IMR-90 (cell line): Measurements from ENCODE around the gene ATXN1. TPM values are rescaled to one million over a fixed set of nuclear protein-coding genes. Genes with fewer than 3 reads are reported as not detected.
"Not testable (repeated sequence)": the region's sequence is repeated elsewhere in the genome, so short reads cannot be mapped to it uniquely, and the experiment has no call there.

Experiments used
- ATAC-seq: fragments of 200-7000 bp; cut with Tn5 transposase; 2 replicates; pipeline ENCODE4 v1.9.1; 2020; ENCODE audit warnings: low read depth, mild to moderate bottlenecking, moderate library complexity
- BruUV-seq: library from RNA; stranded (reverse); fragments of 400-500 nt; replicated peaks from 2 replicates; lab custom pipeline; 2021; lab: Mats Ljungman, UMichigan
- CTCF ChIA-PET: fragments of 300-600 bp; formaldehyde crosslinking; extraction: SDS; loops from one replicate; lab custom pipeline; 2021; ENCODE audit warnings: antibody characterized with exemption; lab: Yijun Ruan, JAX
- POLR2A ChIA-PET: fragments of 300-600 bp; sonication (Branson Sonifier 250); formaldehyde crosslinking; loops from one replicate; lab custom pipeline; 2022; ENCODE audit warnings: antibody characterized with exemption; ENCODE audit not compliant: unreplicated experiment; lab: Charles Lee
- DNase-seq: peaks from one replicate; pipeline ENCODE4 v3.0.0; 2013
- H2AFZ ChIP-seq: replicated peaks from 2 replicates; pipeline ENCODE3; 2013; ENCODE audit warnings: low read length, mild to moderate bottlenecking; ENCODE audit not compliant: poor library complexity
- H2AK5ac ChIP-seq: 2 replicates; pipeline ENCODE4 v1.6.1; 2013; ENCODE audit warnings: low read depth, low read length, inconsistent platforms
- H2AK9ac ChIP-seq: replicated peaks from 2 replicates; pipeline ENCODE3; 2013; ENCODE audit warnings: mild to moderate bottlenecking, low read depth, low read length, moderate library complexity; ENCODE audit not compliant: poor library complexity
- H2BK120ac ChIP-seq: 2 replicates; pipeline ENCODE4 v1.6.1; 2013; ENCODE audit warnings: low read depth, low read length, inconsistent platforms
- H2BK15ac ChIP-seq: 3 replicates; pipeline ENCODE4 v1.6.1; 2013; ENCODE audit warnings: low read depth, low read length, inconsistent platforms
- H2BK20ac ChIP-seq: 2 replicates; pipeline ENCODE4 v1.6.1; 2013; ENCODE audit warnings: low read depth, mild to moderate bottlenecking, inconsistent platforms, low read length, moderate library complexity
- H2BK5ac ChIP-seq: 2 replicates; pipeline ENCODE4 v1.6.1; 2013; ENCODE audit warnings: mild to moderate bottlenecking, low read depth, low read length, inconsistent platforms; ENCODE audit not compliant: poor library complexity, severe bottlenecking
- H3K14ac ChIP-seq: replicated peaks from 2 replicates; pipeline ENCODE4 v1.6.1; 2013; ENCODE audit warnings: low read depth, low read length, inconsistent platforms
- H3K18ac ChIP-seq: 2 replicates; pipeline ENCODE4 v1.6.1; 2013; ENCODE audit warnings: low read depth, low read length, control low read depth
- H3K23ac ChIP-seq: 2 replicates; pipeline ENCODE4 v1.6.1; 2013; ENCODE audit warnings: low read depth, low read length, inconsistent platforms
- H3K27ac ChIP-seq: 2 replicates; pipeline ENCODE4 v1.5.1; 2013; ENCODE audit warnings: mild to moderate bottlenecking, control low read depth, low read length; ENCODE audit not compliant: insufficient read depth
- H3K27me3 ChIP-seq: 2 replicates; pipeline ENCODE4 v1.6.1; 2013; ENCODE audit warnings: low read length; ENCODE audit not compliant: control insufficient read depth, insufficient read depth
- H3K36me3 ChIP-seq: 2 replicates; pipeline ENCODE4 v1.6.1; 2013; ENCODE audit warnings: low read length, mixed read lengths; ENCODE audit not compliant: control insufficient read depth, insufficient read depth
- H3K4ac ChIP-seq: 2 replicates; pipeline ENCODE4 v1.6.1; 2013; ENCODE audit warnings: low read depth, low read length, inconsistent platforms
- H3K4me1 ChIP-seq: 2 replicates; pipeline ENCODE4 v1.6.1; 2013; ENCODE audit warnings: low read length, mixed read lengths; ENCODE audit not compliant: control insufficient read depth, insufficient read depth
- H3K4me2 ChIP-seq: 2 replicates; pipeline ENCODE4 v1.6.1; 2013; ENCODE audit warnings: low read depth, mild to moderate bottlenecking, control low read depth, low read length, moderate library complexity
- H3K4me3 ChIP-seq: 2 replicates; pipeline ENCODE4 v1.5.1; 2013; ENCODE audit warnings: low read depth, mild to moderate bottlenecking, control low read depth, low read length, moderate library complexity; ENCODE audit not compliant: insufficient read depth
- H3K56ac ChIP-seq: 2 replicates; pipeline ENCODE4 v1.6.1; 2013; ENCODE audit warnings: low read length, inconsistent platforms; ENCODE audit not compliant: insufficient read depth; ENCODE audit errors: extremely low read depth
- H3K79me1 ChIP-seq, 2 experiments: 2 replicates each; pipeline ENCODE4 v1.6.1; 2013; ENCODE audit warnings: low read length in 2 of 2, inconsistent platforms in 1 of 2, low read depth in 1 of 2
- H3K9ac ChIP-seq: 2 replicates; pipeline ENCODE4 v1.6.1; 2013; ENCODE audit warnings: low read depth, low read length, control low read depth
- H3K9me1 ChIP-seq: 2 replicates; pipeline ENCODE4 v1.6.1; 2013; ENCODE audit warnings: low read length, inconsistent platforms; ENCODE audit not compliant: insufficient read depth
- H3K9me3 ChIP-seq: 2 replicates; pipeline ENCODE4 v1.6.1; 2013; ENCODE audit warnings: low read length; ENCODE audit not compliant: control insufficient read depth, insufficient read depth
- H4K20me1 ChIP-seq: 2 replicates; pipeline ENCODE4 v1.6.1; 2013; ENCODE audit warnings: low read length, inconsistent platforms; ENCODE audit not compliant: insufficient read depth
- H4K5ac ChIP-seq: 2 replicates; pipeline ENCODE4 v1.6.1; 2013; ENCODE audit warnings: mild to moderate bottlenecking, low read depth, low read length, control low read depth
- H4K8ac ChIP-seq, 2 experiments: 2 replicates each; pipeline ENCODE4 v1.6.1; 2013; ENCODE audit warnings: low read depth in 2 of 2, low read length in 2 of 2, control low read depth in 1 of 2, inconsistent platforms in 1 of 2
- H4K91ac ChIP-seq: 2 replicates; pipeline ENCODE4 v1.6.1; 2013; ENCODE audit warnings: low read depth, low read length, inconsistent platforms; ENCODE audit not compliant: insufficient read depth
- MAFK ChIP-seq: IDR thresholded peaks from 2 replicates; pipeline ENCODE4 v1.6.1; 2012; ENCODE audit warnings: low read depth, low read length, improper control_type of control experiment
- RFX5 ChIP-seq: IDR thresholded peaks from 2 replicates; pipeline ENCODE4 v1.8.0; 2012; ENCODE audit warnings: low read depth, mild to moderate bottlenecking, low read length, moderate library complexity
- WGBS, 2 experiments: methylation state at CpG; one replicate each; pipeline versions ENCODE4 v1.1.5 to v1.1.7; 2013; ENCODE audit warnings: missing lambda C conversion rate in 2 of 2; ENCODE audit not compliant: insufficient read length in 1 of 2; ENCODE audit errors: extremely low coverage in 2 of 2; 5-methylcytosine and 5-hydroxymethylcytosine counted together
- dilution Hi-C: fragments of 300-500 bp; cut with HindIII; formaldehyde crosslinking; loops from one replicate; pipeline ENCODE4 v1.14.3; 2018; ENCODE audit warnings: low sequenced_read_pairs; ENCODE audit not compliant: unreplicated experiment
- in situ Hi-C: fragments of 300-500 bp; cut with MboI; formaldehyde crosslinking; loops from 3 replicates; pipeline ENCODE4 v1.14.3; 2019; ENCODE audit warnings: low sequenced_read_pairs, inconsistent platforms, mixed read lengths
- intact Hi-C: fragments of 100-400 bp; cut with micrococcal nuclease; formaldehyde crosslinking; loops from 2 replicates; pipeline ENCODE4 v1.10.0; 2022
- polyA plus RNA-seq, 3 experiments: library from polyadenylated mRNA; depleted of rRNA; stranded (reverse); fragments of >200 nt; gene quantifications; 2 replicates each; pipeline ENCODE4 v1.2.3, GENCODE V29; 2012; ENCODE audit warnings: low replicate concordance in 1 of 3
- total RNA-seq: library from RNA; depleted of rRNA; stranded (reverse); fragments of >200 nt; gene quantifications from 2 replicates; pipeline ENCODE4 v1.2.3, GENCODE V29; 2012
- TF ChIP-seq, protein P1 (sequence below): conservative IDR thresholded peaks from 2 replicates; pipeline ENCODE4 v1.5.1; 2012; ENCODE audit warnings: mild to moderate bottlenecking, low read depth, low read length, improper control_type of control experiment

ATXN1 gene
- total and polyA plus RNA-seq, 2 of the 4 experiments (the other 2 are of a cell fraction) = 7.3 to 11.1 TPM

DNA sequence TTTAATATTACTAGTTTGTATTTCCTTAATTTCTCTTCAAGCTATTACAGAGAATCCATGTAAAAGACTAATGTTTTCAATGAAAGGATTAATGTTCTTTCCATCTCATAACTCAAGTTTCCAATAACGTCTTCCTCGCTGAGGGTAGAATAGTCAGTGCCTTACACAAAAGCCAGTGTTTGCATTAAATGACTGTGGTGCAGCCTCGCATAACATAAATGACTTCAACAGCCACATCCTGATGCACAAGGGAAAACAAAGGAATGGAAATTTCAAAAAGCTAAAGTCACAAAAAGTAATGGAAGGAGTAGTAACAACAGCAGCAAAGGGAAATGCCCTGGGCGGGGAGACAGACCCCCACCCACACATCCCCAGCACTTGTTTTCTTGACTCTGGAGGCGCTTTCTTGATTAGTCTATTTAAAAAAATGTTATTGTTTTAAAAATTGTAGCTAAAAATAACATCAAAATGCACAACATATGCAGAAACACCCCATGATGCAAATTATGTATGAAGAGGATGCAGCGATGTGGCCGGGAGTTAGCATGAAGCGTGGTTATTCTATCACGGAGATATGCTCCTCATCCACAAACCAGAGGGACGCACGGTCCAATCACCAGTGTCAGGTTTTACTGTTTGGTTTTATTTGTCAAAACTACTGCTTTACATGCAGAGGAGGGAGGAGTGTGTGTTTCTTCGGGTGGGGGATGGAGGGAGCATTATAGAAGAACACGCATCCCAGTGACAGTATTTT is 294.3 kb downstream of the ATXN1 start (continued):
- no peak for TF ChIP-seq RFX5

DNA sequence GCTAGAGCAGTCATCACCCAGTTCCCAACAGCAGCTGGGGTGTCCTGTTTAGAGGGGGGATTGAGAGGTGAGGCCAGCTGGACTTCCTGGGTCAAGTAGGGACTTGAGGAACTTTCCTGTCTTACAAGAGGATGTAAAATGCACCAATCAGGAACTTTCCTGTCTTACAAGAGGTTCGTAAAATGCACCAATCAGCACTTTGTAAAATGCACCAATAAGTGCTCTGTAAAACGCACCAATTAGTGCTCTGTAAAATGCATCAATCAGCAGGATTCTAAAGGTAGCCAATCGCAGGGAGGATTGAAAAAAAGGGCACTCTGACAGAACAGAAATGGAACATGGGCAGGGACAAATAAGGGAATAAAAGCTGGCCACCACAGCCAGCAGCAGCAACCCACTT is 297.2 kb downstream of the ATXN1 start:
- intact Hi-C loops (no loop called here), dilution Hi-C loops (no loop called here), in situ Hi-C loops (no loop called here)
- Histone ChIP-seq H3K4me3 (no peak overlapping the region), H2BK5ac (no peak overlapping the region), H4K8ac (no peak overlapping the region), H2AK5ac (no peak overlapping the region), H2BK120ac (no peak overlapping the region), H3K23ac (no peak overlapping the region), H4K20me1 (no peaks in the 10 kb centered on the region), H3K56ac (no peak overlapping the region), H3K27me3 (no peaks in the 10 kb centered on the region), H3K9me1 (no peaks in the 10 kb centered on the region), H3K4ac (no peak overlapping the region), H3K4me1 (no peaks in the 10 kb centered on the region), H2BK15ac (no peak overlapping the region), H3K14ac (no peak overlapping the region), H2BK20ac (no peak overlapping the region), H3K27ac (no peak overlapping the region), H2AK9ac (no peak overlapping the region), H4K91ac (no peak overlapping the region), H4K5ac (no peak overlapping the region), H3K36me3 (no peaks in the 10 kb centered on the region), H3K9ac (no peak overlapping the region), H3K18ac (no peak overlapping the region), H2AFZ (no peak overlapping the region), H3K79me1 (peaks cover 8 to 12% of the 10 kb centered on the region in 2 experiments; a peak in 3 of 4 replicates), H3K4me2 (no peak overlapping the region), H3K9me3 (no peaks in the 10 kb centered on the region)
- CTCF ChIA-PET = no interaction called here
- ATAC-seq = no peak
- BruUV-seq = no TSS peak
- POLR2A ChIA-PET = no interaction called here
- 100% methylated on average over 2 of the region's 3 CpGs; no CpG with 5 or more reads in 1 of the 2 experiments for WGBS, 2 experiments
- no peak for DNase-seq
- TF ChIP-seq, protein P1, sequence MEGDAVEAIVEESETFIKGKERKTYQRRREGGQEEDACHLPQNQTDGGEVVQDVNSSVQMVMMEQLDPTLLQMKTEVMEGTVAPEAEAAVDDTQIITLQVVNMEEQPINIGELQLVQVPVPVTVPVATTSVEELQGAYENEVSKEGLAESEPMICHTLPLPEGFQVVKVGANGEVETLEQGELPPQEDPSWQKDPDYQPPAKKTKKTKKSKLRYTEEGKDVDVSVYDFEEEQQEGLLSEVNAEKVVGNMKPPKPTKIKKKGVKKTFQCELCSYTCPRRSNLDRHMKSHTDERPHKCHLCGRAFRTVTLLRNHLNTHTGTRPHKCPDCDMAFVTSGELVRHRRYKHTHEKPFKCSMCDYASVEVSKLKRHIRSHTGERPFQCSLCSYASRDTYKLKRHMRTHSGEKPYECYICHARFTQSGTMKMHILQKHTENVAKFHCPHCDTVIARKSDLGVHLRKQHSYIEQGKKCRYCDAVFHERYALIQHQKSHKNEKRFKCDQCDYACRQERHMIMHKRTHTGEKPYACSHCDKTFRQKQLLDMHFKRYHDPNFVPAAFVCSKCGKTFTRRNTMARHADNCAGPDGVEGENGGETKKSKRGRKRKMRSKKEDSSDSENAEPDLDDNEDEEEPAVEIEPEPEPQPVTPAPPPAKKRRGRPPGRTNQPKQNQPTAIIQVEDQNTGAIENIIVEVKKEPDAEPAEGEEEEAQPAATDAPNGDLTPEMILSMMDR = no peak
- peak; percentile 80 for TF ChIP-seq MAFK

DNA sequence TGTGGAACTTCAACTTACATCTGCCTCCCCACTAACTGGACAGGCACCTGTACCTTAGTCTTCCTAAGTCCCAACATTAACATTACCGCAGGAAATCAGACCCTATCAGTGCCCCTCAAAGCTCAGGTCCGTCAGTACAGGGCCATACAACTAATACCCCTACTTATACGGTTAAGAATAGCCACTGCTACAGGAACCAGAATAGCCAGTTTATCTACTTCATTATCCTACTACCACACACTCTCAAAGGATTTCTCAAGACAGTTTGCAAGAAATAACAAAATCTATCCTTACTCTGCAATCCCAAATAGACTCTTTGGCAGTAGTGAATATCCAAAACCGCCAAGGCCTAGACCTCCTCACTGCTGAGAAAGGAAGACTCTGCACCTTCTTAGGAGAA is 298.0 kb downstream of the ATXN1 start:
- H4K91ac ChIP-seq, H3K4ac ChIP-seq, DNase-seq, H3K9me1 ChIP-seq, H2BK5ac ChIP-seq, intact Hi-C loops, H2BK120ac ChIP-seq, H3K56ac ChIP-seq, BruUV-seq, H4K20me1 ChIP-seq, H2AFZ ChIP-seq, H3K4me3 ChIP-seq, H4K8ac ChIP-seq, H3K14ac ChIP-seq, H3K4me2 ChIP-seq, H3K9ac ChIP-seq, H2BK20ac ChIP-seq, CTCF ChIA-PET, POLR2A ChIA-PET, H2AK5ac ChIP-seq, H2AK9ac ChIP-seq, dilution Hi-C loops, H3K27ac ChIP-seq, ATAC-seq, H3K23ac ChIP-seq, H3K27me3 ChIP-seq, H2BK15ac ChIP-seq, H3K9me3 ChIP-seq, in situ Hi-C loops, H4K5ac ChIP-seq, H3K4me1 ChIP-seq, H3K18ac ChIP-seq, H3K36me3 ChIP-seq: not testable (repeated sequence)
- peaks cover 8 to 12% of the 10 kb centered on the region in 2 experiments; a peak in 3 of 4 replicates for H3K79me1 ChIP-seq
- WGBS, 2 experiments = 83% methylated on average over 1 of the region's 4 CpGs; no CpG with 5 or more reads in 1 of the 2 experiments
